Testis (tissue), 2 donors: Measurements from ENCODE around the gene CHCHD6.

ENCODE experiments used
- CTCF ChIP-seq, 3 experiments: fragments of 450-650 bp in 2 of 3; fragments of 200-600 bp in 1 of 3; sonication (generic) in 1 of 3; IDR thresholded peaks; one replicate each; pipeline ENCODE4 v1.5.1; 2016 to 2019; ENCODE audit warnings: antibody characterized with exemption in 3 of 3, mild to moderate bottlenecking in 2 of 3, moderate library complexity in 1 of 3
- POLR2A ChIP-seq: fragments of 450-650 bp; IDR thresholded peaks from one replicate; pipeline ENCODE4 v1.6.1; 2017; ENCODE audit warnings: antibody characterized with exemption, mild to moderate bottlenecking, moderate library complexity

DNA sequence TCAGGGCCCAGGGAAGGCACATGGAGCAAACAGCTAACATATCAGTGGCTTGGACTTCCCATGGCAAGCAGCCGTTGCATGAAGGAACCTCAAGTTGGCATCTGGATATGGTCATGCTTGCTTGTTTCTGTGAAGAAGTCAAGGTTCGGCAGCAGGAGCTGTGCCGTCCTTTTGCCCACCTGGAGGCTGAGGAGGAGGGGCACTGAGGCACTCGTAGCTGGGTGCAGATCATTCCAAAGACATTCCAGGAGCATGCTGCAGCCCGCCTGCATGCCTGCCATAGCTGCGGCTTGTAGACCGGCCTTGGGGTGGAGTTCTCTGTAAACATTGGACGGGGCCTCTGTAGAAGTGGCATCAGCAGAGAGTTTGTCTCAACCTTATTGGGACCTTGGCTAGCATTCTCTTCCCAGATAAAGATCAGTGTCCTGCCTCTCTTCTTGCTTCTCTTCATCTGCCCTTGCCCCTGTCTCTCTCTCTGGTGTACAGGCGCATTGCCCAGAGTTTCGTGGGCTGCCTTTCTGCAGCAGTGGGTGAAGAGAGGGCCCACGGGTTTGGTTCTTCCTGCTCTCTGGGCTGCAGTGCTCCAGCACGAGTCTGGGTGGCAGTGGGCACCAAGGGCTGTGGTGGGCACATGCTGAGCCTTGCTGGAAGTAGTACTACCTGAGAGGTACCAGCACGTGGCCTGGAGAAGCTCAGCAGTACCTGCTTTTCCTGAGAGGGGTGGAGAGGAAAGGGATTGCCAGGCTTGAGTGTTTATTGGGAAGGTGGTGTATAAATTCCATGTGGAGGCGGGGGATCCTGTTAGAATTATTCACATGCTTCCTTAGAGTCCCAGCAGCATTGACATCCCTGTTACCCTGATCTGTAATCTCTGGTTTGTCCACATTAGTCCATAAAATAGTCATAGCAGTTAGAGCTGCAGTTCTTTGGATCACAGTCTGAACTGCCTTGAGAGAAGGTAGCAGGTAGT lies 49.4 kb downstream of the CHCHD6 start:
- no peak for TF ChIP-seq POLR2A
- no peak for TF ChIP-seq CTCF (IDR thresholded peaks at IDR 0.05)
